Erythroblast (primary cell): ENCODE measurements around the gene RNF151.

Experiments used
- GATA1 ChIP-seq: IDR thresholded peaks from 2 replicates; pipeline ENCODE4 v1.6.1; 2011; ENCODE audit warnings: low read depth, mild to moderate bottlenecking, control low read depth, low read length, moderate library complexity
- POLR2A ChIP-seq: IDR thresholded peaks from 2 replicates; pipeline ENCODE4 v1.6.1; 2011; ENCODE audit warnings: mild to moderate bottlenecking, low read length

DNA sequence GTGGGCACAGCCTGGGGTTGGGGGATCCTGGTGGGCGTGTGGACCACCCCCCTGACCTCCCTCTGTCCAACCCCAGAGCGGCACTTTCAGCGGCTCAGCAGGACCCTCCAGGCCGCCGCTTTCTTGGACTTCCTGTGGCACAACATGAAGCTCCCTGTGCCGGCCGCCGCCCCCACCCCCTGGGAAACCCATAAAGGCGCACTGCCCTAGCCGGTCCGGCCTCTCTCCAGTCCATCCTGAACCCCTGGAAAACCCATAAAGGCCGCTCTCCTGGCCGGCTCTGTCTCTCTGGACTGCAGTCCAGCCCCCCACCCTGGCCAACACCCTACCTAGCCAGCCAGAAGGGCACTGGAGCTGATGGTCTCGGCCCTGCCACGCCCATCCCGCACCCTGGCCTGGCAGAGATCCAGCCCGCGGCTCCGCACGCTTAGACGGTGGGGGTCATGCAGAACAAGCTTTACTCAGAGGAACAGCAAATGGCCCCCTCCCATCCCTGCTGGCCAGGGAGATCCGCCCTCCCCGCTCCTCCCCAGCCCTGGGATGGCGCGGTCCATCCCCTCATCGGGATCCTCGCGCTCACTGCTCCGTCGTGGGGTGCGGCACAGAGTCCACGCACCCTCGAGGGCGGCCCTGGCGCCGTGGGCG is 11.9 kb downstream of the RNF151 start:
- TF ChIP-seq POLR2A (no peak), GATA1 (no peak)
